Lung (tissue), 12 donors: Measurements from ENCODE around the gene ALDH3B1. TPM values are rescaled to one million over a fixed set of nuclear protein-coding genes. Genes with fewer than 3 reads are reported as not detected.
A peak's percentile ranks its signal among the peaks of the same experiment; 100 is the strongest.

Source experiments
- ATAC-seq: fragments of 200-7000 bp; cut with Tn5 transposase; one replicate; pipeline ENCODE4 v1.9.1; 2020; ENCODE audit warnings: moderate number of reproducible peaks; ENCODE audit not compliant: insufficient read depth, low FRiP score
- DNase-seq, 3 donors: peaks; one replicate each; pipeline ENCODE4 v3.0.0-alpha.2; 2013 to 2017
- H3K27ac ChIP-seq, 2 donors: one replicate each; pipeline ENCODE4 v1.5.1; 2013; ENCODE audit warnings: mild to moderate bottlenecking in 2 of 2, moderate library complexity in 2 of 2, control low read depth in 1 of 2, inconsistent platforms in 1 of 2, low read depth in 1 of 2, low read length in 1 of 2
- H3K27me3 ChIP-seq, 3 donors: one replicate each; pipeline ENCODE4 v1.5.1; 2013; ENCODE audit warnings: low read length in 2 of 3; ENCODE audit not compliant: control insufficient read depth in 3 of 3, insufficient read depth in 3 of 3
- H3K36me3 ChIP-seq, 4 donors: one replicate each; pipeline ENCODE4 v1.5.1; 2013; ENCODE audit warnings: low read length in 4 of 4, mild to moderate bottlenecking in 1 of 4, moderate library complexity in 1 of 4; ENCODE audit not compliant: control insufficient read depth in 4 of 4, insufficient read depth in 4 of 4
- H3K4me1 ChIP-seq, 5 donors: one replicate each; pipeline ENCODE4 v1.5.1; 2013; ENCODE audit warnings: low read length in 5 of 5, mild to moderate bottlenecking in 2 of 5, moderate library complexity in 1 of 5; ENCODE audit not compliant: control insufficient read depth in 5 of 5, insufficient read depth in 5 of 5
- H3K4me3 ChIP-seq: one replicate; pipeline ENCODE4 v1.5.1; 2013; ENCODE audit warnings: mild to moderate bottlenecking, control low read depth, moderate library complexity
- H3K9ac ChIP-seq, 2 donors: one replicate each; pipeline ENCODE4 v1.5.1; 2013; ENCODE audit warnings: low read length in 2 of 2, control low read depth in 1 of 2; ENCODE audit not compliant: insufficient read depth in 1 of 2
- H3K9me3 ChIP-seq, 4 donors: one replicate each; pipeline ENCODE4 v1.5.1; 2013; ENCODE audit warnings: low read length in 3 of 4, mild to moderate bottlenecking in 1 of 4, moderate library complexity in 1 of 4; ENCODE audit not compliant: control insufficient read depth in 4 of 4, insufficient read depth in 3 of 4
- WGBS, 2 donors: extraction: QIAGEN DNeasy Blood & Tissue Kit; methylation state at CpG; one replicate each; pipeline ENCODE4 v1.1.7; 2013; 5-methylcytosine and 5-hydroxymethylcytosine counted together
- polyA plus RNA-seq, 2 donors: library from polyadenylated mRNA; stranded (reverse); fragments of 200-250 nt; gene quantifications; one replicate each; pipeline ENCODE4 v1.2.1, GENCODE V29; 2013
- total RNA-seq, 2 donors: library from RNA; depleted of rRNA in 1 of 2; stranded (reverse); fragments of >200 nt in 1 of 2; gene quantifications; one replicate each; pipeline ENCODE4 v1.2.1, GENCODE V29; 2014 to 2021
- TF ChIP-seq, protein P1 (sequence below): IDR thresholded peaks from 2 replicates; pipeline ENCODE4 v1.5.1; 2012; ENCODE audit warnings: mild to moderate bottlenecking; ENCODE audit errors: control extremely low read depth, extremely low read depth
- donor health status: control.
- donor health status: control.
- donor health status: Bipolar disorder and iron deficiency.
- donor health status: healthy.
- donor health status: DM: yes; HTN: yes; CAD: no.

The ALDH3B1 gene
- total and polyA plus RNA-seq, 4 donors = 45.6 to 165 (median 90.3) TPM

DNA sequence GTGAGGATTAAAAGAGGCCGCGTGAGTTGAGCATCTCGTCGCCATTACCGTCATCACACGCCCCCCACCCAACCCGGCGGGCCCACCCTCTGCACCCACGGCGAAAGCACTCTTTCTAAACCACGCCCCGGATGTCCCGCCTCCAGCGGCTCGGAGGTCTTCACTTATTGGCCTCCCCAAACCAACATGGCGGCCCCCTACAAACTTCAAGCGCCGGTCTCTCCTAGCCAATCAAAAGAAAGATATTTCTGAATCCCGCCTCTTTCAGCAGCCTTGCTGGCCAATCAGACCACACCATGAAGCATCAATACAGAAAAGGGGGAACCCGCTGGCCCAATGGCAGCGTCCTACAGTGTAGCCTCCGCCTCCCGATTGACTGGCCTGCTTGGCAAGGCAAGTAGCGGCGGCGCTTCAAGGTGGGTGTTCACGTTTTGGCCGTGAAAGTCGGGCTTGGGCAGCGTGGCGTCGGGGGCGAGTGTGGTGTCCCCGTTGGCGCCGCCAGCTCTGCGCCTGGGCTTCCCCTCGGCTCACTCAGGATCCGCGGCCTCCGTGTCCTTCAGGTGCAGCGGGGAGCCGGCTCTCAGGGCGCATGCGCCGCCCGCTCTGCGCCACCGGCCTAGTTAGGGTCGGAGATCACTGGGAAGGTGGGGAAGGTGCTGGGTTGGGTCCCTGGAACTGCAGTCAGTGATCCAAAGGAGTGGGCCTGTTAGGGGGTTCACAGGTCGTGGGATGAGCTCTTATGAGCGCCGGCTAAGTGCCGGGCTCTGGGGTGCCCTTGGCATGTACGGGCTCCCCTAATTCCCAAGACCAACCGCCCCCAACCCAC lies 20.4 kb downstream of the ALDH3B1 start, which contains the start of gene NDUFS8:
TSS of gene NDUFS8 (plus strand) at position 364 of the 826 bp plus-strand sequence. CDS start 1,471 bp downstream, outside the sequence.
- Histone ChIP-seq H3K36me3 (peaks cover 0 to 24% (median 12%) of the 10 kb centered on the region in 4 donors), H3K27ac (peak within 1 kb of the TSS; percentile 92 to 93), H3K4me1 (peaks cover 8 to 15% (median 12%) of the 10 kb centered on the region in 5 donors), H3K4me3 (peak within 1 kb of the TSS; percentile 89), H3K9ac (peak within 1 kb of the TSS; percentile 67 to 75), H3K27me3 (no peaks in the 10 kb centered on the region), H3K9me3 (no peaks in the 10 kb centered on the region)
- TF ChIP-seq, protein P1, sequence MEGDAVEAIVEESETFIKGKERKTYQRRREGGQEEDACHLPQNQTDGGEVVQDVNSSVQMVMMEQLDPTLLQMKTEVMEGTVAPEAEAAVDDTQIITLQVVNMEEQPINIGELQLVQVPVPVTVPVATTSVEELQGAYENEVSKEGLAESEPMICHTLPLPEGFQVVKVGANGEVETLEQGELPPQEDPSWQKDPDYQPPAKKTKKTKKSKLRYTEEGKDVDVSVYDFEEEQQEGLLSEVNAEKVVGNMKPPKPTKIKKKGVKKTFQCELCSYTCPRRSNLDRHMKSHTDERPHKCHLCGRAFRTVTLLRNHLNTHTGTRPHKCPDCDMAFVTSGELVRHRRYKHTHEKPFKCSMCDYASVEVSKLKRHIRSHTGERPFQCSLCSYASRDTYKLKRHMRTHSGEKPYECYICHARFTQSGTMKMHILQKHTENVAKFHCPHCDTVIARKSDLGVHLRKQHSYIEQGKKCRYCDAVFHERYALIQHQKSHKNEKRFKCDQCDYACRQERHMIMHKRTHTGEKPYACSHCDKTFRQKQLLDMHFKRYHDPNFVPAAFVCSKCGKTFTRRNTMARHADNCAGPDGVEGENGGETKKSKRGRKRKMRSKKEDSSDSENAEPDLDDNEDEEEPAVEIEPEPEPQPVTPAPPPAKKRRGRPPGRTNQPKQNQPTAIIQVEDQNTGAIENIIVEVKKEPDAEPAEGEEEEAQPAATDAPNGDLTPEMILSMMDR = no peak
- ATAC-seq (peak; percentile 97), DNase-seq (peak; percentile 98 to 100 (median 99))
- 0 to 1% methylated on average over 56 of the region's 56 CpGs for WGBS, 2 donors

DNA sequence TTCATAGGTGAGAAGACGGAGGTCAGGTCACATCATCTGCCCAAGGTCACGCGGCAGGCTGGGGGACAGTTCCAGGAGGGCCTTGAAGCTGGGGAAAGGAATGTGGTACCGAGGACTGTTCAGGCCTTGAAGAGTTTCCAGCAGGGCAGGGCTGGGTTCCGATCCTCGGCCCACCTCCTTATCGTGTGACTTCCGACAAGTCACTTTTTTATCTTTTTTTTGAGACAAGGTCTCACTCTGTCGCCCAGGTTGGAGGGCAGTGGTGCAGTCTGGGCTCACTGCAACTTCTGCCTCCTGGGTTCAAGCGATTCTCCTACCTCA lies 21.0 kb downstream of the ALDH3B1 start:
- Histone ChIP-seq H3K9me3 (no peaks in the 10 kb centered on the region), H3K27me3 (no peaks in the 10 kb centered on the region), H3K4me1 (peaks cover 8 to 16% (median 12%) of the 10 kb centered on the region in 5 donors), H3K27ac (peak overlapping the region; percentile 92 to 93), H3K9ac (peak overlapping the region; percentile 67 to 75), H3K4me3 (peak overlapping the region; percentile 89), H3K36me3 (peaks cover 0 to 21% (median 9%) of the 10 kb centered on the region in 4 donors)
- TF ChIP-seq, protein P1 = no peak
- no peak for ATAC-seq
- 12 to 13% methylated on average over 10 of the region's 10 CpGs for WGBS, 2 donors
- DNase-seq = no peak

DNA sequence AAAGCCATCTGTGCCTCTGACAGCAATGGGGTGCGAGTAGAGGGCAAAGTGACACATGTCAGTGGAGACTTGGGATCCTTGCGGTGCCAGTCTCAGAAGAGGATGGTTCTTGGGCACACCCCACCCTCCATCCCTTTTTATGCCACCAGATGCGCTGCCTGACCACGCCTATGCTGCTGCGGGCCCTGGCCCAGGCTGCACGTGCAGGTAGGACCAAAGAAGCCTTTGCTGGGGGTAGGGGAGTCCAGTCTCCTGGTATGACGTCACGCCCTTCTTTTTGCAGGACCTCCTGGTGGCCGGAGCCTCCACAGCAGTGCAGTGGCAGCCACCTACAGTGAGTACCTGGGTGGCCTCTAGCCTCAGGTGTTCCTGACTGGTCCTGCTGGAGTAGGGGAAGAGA lies 21.9 kb downstream of the ALDH3B1 start:
- H3K4me1 ChIP-seq = peaks cover 8 to 24% (median 12%) of the 10 kb centered on the region in 5 donors

More for the DNA sequence above, 21.9 kb downstream of the ALDH3B1 start:
- DNase-seq (no peak), ATAC-seq (no peak)
- H3K27ac ChIP-seq = no peak overlapping the region
- peaks cover 0 to 19% (median 9%) of the 10 kb centered on the region in 4 donors for H3K36me3 ChIP-seq
- H3K27me3 ChIP-seq = no peaks in the 10 kb centered on the region
- H3K9me3 ChIP-seq = no peaks in the 10 kb centered on the region
- H3K4me3 ChIP-seq = no peak overlapping the region
- no peak overlapping the region for H3K9ac ChIP-seq
- 79 to 94% methylated on average over 8 to 9 of the region's 9 CpGs for WGBS, 2 donors
- TF ChIP-seq, protein P1 = no peak
